ENCODE measurements around the gene HEMK1.

DNA sequence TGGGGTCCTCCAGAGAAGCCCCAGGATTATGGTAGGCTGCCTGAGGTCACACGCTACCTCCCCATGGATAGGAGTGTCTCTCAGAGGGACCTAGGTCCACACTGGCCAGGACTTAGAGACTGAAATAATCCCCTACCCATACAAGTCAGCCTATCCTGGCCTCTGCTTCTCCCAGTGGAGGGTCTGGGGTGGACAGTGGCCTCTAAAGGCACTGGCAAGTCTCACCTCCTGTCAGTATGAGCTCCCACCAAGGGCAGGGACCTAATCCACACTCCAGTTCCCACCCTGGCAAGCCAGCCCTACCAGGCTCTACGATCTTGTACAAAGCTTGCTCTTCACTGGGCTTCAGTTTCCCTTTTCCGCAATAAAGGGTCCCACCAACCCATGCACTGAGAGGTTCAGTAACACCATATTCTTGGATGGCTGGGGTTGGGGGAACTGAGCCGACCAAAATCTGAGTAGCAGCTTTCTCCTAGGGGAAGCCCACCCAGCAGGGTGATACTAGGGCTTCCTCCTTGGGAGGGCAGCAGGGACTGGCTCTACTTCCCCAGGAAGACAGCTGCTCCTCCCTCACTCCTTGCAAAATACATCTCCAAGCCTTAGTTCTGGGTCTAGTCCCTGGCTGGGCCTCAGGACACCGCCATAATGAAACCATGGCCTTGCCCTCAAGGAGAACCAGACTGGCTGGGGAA is 39.9 kb downstream of the HEMK1 start:
- TF ChIP-seq, protein P1, sequence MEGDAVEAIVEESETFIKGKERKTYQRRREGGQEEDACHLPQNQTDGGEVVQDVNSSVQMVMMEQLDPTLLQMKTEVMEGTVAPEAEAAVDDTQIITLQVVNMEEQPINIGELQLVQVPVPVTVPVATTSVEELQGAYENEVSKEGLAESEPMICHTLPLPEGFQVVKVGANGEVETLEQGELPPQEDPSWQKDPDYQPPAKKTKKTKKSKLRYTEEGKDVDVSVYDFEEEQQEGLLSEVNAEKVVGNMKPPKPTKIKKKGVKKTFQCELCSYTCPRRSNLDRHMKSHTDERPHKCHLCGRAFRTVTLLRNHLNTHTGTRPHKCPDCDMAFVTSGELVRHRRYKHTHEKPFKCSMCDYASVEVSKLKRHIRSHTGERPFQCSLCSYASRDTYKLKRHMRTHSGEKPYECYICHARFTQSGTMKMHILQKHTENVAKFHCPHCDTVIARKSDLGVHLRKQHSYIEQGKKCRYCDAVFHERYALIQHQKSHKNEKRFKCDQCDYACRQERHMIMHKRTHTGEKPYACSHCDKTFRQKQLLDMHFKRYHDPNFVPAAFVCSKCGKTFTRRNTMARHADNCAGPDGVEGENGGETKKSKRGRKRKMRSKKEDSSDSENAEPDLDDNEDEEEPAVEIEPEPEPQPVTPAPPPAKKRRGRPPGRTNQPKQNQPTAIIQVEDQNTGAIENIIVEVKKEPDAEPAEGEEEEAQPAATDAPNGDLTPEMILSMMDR (IDR thresholded peaks at IDR 0.05) = no peak
- TF ChIP-seq POLR2A (IDR thresholded peaks at IDR 0.05) = no peak
- TF ChIP-seq EP300 (IDR thresholded peaks at IDR 0.05) = no peak
